Measurements from ENCODE around the gene CXCL10.

CXCL10 gene

GRCh38 chr4:75992462-75992861 lies 30.8 kb downstream of the CXCL10 start:
- DNase-seq (ENCODE audit: low read depth) = no peak

DNA sequence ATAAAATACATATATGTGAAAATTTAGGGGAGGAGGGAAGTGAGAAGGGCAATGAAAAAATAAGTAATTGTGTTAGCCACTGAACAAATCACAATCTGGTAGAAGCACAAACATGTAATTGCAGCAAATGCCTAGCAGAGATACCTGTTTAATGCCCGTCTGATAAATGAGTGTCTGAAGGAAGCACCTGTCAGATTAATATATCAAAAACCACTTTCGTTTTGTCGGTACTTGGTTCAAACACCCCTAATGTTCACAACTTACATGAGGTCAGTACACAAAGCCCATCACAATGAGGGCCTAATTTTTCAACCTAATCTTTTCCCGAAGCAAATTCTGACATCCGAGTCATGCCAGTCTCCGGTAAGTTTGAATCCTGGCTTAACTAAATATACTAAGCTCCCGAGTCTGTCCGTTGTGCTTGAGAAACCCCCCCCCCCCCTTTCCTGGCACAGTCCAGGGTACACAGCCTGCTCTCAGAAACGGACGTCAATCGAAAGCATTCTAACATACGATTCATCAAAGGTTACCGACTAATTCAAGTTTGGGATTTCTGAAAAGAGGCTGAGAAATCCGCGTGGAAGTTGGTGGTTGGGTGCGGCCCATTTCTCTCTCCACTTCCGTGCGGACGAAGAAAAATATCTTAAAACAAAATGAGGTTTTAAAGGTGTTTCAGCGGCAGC lies 33.3 kb downstream of the CXCL10 start:
- DNase-seq (ENCODE audit: low read depth) = no peak

- peak; percentile 92 for DNase-seq (ENCODE audit: low read depth)
Measured at GRCh38 chr4:75985116-75985515, 38.2 kb downstream of the CXCL10 start.

GRCh38 chr4:75980576-75980975 lies 42.7 kb downstream of the CXCL10 start:
- no peak for DNase-seq (ENCODE audit: low read depth)

- no peak for DNase-seq (ENCODE audit: low read depth)
Measured at GRCh38 chr4:75976177-75976576, 47.1 kb downstream of the CXCL10 start.

DNA sequence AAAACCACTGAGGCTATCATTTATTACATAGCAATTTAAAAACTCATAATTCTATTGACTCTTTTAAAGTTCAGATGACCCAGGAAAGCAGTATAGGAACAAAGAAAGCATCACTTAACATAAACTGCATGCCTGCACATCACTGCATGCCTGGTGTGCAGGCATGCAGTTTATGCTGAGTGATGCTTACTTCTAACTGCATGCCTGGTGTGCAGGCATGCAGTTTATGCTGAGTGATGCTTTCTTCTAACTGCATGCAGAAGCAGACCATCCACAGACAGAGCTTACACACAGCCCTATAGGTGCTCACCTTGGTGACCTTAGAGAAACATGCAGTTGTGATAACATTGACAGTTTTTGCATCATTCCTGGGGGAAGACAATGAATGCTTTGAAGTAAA lies 49.5 kb downstream of the CXCL10 start:
- no peak for DNase-seq (ENCODE audit: low read depth)

All from GM04504 (cell line).